HG02623 (cell line): Measurements from ENCODE around the gene FBLN2.

Experiments
- ATAC-seq: cut with Tn5 transposase; IDR thresholded peaks from one replicate; pipeline ENCODE4 v1.9.1; 2021; ENCODE audit warnings: moderate library complexity; ENCODE audit not compliant: unreplicated experiment

FBLN2 gene

GRCh38 chr3:13620281-13620680 is 71.4 kb downstream of the FBLN2 start:
- ATAC-seq, result no peak

DNA sequence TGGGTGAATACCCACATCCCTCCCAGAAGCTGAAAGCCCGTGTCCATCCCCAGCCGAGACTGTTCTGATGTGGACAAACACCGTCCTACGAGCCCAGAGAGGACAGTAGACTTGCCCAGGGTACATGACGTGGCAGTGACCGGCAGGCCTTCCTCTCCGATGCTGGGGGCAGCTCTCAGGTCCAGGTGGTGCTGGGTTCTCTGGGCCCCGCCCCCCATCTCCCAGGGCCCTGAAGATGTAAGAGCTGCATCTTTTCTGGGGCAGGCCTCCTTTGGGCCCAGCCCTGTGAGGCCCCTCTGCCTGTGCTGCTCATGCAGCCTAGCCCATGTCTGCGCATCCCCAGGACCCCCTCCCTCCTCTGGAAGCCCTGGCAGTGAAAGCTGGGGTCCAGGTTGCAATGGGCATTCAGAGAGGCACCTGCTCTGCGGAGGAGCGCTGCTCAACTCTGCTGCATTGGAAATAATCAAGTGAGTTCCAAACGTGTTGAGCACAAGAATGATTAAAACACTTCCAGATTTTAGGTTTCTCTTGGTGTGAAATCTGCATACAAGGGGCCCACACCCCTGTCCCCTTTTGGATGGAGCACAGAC is 71.9 kb downstream of the FBLN2 start:
- no peak for ATAC-seq

DNA sequence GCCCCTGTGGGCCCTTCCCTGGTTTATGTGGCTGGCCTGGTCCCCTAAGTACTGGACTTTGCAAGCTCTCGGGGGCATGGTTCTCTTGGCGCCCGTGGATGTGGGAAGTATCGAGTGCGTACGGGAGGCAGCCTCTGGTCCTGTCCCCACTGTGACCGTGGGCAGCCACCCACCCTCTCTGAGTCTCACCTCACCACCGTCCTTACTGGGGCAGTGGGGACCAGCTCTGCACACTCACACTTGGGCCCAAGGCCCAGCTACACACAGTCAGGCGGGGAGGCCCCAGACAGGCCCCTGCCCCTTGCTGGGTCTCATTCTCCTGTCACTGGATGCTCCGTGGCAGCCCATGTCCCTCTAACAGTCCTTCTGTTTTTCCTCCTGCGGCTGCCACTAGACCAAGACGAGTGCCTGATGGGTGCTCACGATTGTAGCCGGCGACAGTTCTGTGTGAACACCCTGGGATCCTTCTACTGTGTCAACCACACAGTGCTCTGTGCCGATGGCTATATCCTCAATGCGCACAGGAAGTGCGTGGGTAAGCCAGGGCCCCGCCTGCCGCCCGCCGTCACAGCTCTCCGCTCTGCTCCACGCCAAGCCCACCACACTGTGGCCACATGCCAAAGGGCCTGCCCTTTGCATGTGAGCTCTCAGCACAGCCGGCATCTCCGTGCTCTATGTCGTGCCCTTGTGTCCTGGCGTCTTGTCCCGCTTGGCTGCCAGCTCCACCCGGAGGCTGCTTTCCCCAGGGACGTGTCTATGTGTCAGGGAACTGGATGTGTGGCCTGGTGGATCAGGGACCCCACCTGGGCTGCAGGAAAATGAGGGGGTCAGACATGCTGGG is 72.7 kb downstream of the FBLN2 start:
- ATAC-seq, result no peak

- no peak for ATAC-seq
Observed at GRCh38 chr3:13622356-13622755, 73.4 kb downstream of the FBLN2 start.

GRCh38 chr3:13623101-13623654 is 74.3 kb downstream of the FBLN2 start:
- no peak for ATAC-seq

GRCh38 chr3:13624021-13624420 is 75.1 kb downstream of the FBLN2 start:
- ATAC-seq, result no peak

DNA sequence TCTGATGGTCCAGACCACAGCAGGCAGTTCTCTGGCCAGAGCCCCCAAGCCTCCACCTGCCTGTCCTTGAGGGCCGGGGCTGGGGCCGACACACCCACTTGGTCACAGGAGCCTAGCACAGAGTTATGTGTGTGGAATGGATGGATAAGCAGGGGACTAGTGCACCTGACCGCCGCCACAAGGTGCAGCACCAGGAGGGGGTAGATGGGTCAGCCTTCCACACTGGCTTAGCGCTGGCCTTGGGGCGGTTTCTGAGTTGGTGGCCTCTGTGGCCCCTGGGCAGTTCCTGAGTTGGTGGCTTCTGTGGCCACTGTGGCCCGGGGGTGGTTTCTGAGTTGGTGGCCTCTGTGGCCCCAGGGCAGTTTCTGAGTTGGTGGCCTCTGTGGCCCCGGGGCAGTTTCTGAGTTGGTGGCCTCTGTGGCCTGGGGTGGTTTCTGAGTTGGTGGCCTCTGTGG is 75.8 kb downstream of the FBLN2 start:
- ATAC-seq, result no peak

DNA sequence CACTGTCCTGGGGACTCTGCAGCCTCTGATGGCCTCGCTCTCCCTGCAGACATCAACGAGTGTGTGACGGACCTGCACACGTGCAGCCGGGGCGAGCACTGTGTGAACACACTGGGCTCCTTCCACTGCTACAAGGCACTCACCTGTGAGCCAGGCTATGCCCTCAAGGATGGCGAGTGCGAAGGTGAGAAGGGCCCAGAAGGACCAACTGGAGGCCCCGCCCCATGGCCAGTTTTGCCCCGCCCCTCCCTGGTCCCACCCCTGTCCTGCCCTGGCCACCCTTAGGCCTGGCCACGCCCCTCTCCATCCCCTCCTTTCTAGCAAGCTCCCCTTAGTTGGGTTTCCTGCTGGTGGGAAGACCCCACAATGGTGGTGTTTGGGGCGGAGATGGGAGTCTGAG is 77.5 kb downstream of the FBLN2 start:
- no peak for ATAC-seq

DNA sequence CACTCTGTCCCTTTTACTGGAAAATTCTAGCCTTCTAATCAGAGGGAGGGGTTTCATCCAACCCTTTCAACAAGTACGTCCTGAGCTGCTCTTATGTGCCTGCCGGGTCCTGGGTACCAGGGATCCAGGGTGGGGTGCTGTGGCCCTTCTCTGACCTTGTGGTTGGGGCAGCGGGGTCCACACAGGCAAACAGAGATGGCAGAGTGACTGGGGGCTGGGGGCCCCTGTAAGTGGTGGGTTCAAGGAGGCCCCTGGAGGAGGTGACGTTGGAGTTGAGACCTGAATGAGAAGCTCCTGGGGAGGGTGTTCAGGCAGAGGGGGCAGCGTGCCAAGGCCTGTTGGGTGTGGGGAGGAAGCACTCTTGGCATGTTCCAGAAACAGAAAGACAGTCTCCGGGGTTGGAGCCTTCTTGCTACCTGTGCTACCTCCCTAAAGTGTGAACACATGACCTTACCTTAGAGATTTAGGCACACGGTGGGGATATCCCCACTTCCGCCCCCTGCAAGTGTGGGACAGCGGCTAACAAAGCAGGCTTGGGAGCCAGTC is 78.1 kb downstream of the FBLN2 start:
- ATAC-seq, result no peak

- ATAC-seq, result no peak
Observed at GRCh38 chr3:13627681-13628080, 78.8 kb downstream of the FBLN2 start.

GRCh38 chr3:13628432-13628831 is 79.5 kb downstream of the FBLN2 start:
- no peak for ATAC-seq

GRCh38 chr3:13628841-13629551 is 80.1 kb downstream of the FBLN2 start:
- no peak for ATAC-seq

DNA sequence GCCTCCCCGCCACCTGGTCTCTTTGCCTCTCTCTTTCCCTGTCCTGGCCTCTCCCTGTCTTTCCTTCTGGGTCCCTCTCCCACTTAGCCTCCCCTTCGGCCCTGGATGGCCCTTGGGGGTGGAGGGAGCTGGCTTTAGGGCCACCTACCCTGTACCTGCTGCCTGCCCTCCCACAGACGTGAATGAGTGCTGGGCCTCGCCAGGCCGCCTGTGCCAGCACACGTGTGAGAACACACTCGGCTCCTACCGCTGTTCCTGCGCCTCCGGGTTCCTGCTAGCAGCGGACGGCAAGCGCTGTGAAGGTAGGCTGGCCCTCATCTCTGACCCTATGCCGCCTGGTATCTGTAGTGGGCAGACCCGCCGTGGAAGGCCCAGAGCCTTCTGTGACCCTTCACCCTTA is 80.7 kb downstream of the FBLN2 start:
- ATAC-seq, result no peak

DNA sequence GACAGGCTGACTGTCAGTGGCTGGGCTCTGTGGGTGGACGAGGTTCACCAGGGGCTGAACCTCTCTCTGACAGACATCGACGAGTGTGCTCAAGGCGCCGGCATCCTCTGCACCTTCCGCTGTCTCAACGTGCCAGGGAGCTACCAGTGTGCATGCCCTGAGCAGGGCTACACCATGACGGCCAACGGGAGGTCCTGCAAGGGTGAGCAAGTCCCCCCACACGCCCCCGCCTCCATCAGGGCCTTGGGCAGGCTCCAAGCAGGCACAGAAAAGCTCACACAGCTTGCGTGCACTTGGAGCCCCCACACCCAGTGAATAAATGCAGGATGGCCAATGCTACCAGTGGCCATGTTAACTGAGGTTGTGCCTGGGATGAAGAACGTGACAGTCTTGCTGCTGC is 82.3 kb downstream of the FBLN2 start:
- no peak for ATAC-seq

DNA sequence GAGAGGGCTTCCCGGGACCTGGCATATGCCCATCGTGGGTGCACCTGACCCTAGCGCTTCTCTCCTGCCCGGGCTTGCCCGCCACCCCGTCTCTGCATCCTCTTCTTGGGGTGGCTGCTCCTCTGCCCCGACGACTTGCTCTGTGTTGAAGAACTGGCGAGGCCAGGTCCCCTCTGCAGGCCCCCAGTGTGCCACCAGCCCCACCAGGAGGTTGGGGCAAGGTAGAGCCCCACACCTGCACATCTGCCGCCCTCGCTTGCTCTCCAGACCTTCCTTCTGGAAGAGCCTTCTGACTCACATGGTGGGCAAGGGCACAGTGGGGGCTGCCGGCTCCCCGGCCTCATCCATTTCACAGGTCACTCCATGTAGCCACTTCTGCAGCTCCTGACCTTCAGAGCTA is 84.3 kb downstream of the FBLN2 start:
- no peak for ATAC-seq

DNA sequence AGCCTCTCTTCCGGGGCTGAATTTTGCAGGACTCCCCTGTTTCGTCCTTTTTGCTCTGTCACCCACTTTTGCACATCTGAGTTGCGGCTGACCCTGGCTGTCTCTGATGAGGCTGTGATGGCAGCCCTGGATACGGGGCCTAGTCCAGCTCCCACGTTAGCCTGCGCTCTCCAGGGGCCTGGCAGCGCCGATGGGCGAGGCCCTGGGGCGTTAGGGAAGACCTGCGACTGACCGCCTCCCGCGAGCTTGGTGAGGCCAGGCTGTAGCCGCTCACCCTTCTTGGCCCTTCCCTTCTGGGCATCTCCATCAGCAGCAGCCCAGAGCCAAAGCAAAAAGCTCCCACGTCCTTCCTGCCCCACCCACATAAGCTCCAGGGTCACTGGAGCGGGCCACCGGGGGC is 85.2 kb downstream of the FBLN2 start:
- ATAC-seq, result no peak

- ATAC-seq, result no peak
Observed at GRCh38 chr3:13634615-13635014, 85.7 kb downstream of the FBLN2 start.

GRCh38 chr3:13636186-13636585 is 87.3 kb downstream of the FBLN2 start:
- ATAC-seq, result no peak

- no peak for ATAC-seq
Observed at GRCh38 chr3:13636874-13637273, 87.9 kb downstream of the FBLN2 start.

DNA sequence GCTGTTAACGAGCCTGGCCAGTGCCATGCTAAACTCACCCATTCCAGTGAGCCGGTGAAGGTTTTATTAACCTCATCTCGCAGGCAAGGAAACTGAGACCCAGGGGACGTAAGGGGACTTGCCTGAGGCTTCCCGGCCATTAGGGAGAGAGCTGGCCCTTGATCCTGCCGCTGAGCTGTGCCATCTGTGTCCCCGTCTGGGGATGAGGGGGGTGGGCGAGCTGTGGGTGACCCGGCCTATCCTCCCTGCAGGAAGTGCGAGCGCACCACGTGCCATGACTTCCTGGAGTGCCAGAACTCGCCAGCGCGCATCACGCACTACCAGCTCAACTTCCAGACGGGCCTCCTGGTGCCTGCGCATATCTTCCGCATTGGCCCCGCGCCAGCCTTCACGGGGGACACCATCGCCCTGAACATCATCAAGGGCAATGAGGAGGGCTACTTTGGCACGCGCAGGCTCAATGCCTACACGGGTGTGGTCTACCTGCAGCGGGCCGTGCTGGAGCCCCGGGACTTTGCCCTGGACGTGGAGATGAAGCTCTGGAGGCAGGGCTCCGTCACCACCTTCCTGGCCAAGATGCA is 88.5 kb downstream of the FBLN2 start:
- no peak for ATAC-seq

DNA sequence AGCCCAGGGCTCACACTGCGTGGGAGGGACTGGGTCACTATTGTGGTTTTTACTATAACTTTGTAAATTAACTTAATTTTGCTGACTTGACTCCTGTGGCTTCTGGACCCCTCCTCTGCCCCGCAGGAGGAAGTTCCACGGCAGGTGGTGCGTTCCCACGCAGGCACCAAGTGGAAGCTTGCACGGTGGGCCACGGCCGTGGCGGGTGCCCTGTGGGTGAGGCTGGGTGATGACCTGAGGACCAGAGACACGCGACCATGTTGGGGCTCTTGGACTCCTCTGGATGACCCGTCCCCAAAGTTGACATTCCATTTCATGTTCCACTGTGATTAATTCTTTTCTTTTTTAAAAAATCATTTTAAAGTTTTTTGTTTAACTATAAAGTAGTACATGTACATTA is 89.0 kb downstream of the FBLN2 start:
- ATAC-seq, result no peak
